HG02763 (cell line): ENCODE results near the gene PCSK5.
"Not testable (repeated sequence)": the region's sequence is repeated elsewhere in the genome, so short reads cannot be mapped to it uniquely, and the experiment has no call there.

Source experiments
- ATAC-seq: cut with Tn5 transposase; IDR thresholded peaks from one replicate; pipeline ENCODE4 v1.9.1; 2021; ENCODE audit warnings: mild to moderate bottlenecking, moderate library complexity; ENCODE audit not compliant: unreplicated experiment

PCSK5 gene

DNA sequence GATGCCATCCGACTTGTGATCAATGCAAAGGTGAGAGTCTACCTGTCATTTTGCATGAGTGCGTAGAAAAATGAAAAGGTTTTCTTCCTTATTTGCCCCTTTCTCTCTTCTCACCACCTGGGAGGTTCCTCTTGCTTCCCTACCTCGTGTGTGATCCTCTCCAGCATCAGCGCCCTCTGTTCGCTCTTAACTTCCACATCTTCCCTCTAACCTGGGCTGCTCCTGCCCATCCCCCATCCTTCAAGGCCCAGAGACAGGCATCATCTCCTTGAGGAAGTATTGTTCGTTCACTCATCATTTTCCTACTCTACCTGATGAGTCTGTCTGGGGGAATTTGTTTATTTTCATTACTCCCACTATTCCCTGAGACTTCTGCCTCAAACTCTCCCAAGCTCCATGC, 447.9 kb downstream of the PCSK5 start:
- no peak for ATAC-seq

- no peak for ATAC-seq
These were observed 451.1 kb downstream of the PCSK5 start for GRCh38 chr9:76341616-76342015.

DNA sequence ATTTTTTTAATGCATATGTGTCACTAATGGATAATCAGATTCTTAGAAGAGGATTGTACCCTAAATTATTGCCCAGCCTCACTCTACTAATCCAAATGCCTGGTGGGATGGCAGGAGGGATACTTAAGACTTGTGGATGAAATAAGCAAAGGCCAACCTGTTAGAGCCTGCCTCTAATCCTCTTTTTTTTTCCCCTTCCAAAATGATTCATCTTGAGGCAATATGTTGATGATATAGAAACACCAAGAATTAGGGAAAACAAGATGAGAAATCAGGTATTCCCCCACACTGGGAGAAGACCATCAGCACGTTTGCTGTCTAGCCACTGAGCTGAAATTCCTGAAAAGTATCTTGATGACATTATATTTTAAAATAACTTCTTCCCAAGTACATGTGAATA, 451.7 kb downstream of the PCSK5 start:
- no peak for ATAC-seq

DNA sequence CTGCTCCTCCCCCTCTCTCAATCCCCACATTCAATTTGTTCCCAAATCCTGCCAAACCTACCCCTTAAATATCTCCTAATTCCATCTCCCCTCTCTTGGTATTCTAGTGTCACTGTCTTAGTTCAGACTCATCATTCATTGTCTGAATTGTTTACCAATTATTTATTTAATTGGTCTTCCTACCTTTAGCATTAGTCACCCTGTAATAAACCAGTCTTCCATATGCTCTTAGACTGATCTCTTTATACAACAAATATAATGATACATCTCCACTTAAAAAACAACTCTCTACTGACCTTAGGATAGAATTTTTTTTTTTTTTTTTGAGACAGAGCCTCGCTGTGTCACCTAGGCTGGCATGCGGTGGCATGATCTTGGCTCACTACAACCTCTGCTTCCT, 452.4 kb downstream of the PCSK5 start:
- ATAC-seq: no peak

DNA sequence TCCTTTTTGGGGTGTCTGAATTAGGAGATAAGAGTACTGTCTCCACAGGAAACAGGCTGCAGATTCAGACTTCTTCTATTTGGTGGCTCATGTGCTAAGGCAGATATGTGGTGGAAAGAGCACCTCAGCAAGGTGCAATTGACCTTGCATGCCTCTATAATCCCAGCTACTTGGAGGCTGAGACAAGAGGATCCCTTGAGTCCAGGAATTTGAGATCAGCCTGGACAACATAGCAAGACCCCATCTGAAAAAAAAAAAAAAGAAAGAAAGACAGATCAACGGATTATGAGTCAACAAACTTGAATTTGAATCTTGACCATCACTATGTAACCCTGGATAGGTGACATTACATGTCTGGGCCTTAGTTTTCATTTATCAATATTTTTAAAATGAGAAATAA, 459.4 kb downstream of the PCSK5 start:
- ATAC-seq: no peak

- ATAC-seq: no peak
These were observed 460.5 kb downstream of the PCSK5 start for GRCh38 chr9:76351006-76351405.

- ATAC-seq: no peak
These were observed 461.6 kb downstream of the PCSK5 start for GRCh38 chr9:76352026-76352620.

GRCh38 chr9:76353280-76353679, 462.8 kb downstream of the PCSK5 start:
- ATAC-seq: no peak

GRCh38 chr9:76354221-76354620, 463.7 kb downstream of the PCSK5 start:
- no peak for ATAC-seq

GRCh38 chr9:76355886-76356285, 465.4 kb downstream of the PCSK5 start:
- no peak for ATAC-seq

DNA sequence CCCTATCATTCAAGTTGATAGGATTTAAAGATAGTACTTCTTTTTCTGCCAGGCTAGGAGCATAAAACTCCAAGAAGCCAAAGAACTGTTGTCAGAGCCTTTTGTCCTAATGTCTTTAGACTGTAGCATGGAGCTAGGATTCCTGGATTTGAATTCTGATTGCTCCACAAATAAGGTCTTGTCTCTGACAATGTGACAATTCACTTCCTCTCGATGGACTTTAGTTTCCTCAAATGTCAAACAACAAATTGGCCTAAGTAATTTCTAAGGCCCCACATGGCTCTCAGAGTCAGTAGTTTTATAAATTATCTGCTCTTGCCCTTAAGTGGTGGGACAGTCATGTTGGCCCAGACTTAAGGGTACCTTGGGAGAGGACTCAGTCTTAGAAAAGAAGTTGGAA, 467.1 kb downstream of the PCSK5 start:
- ATAC-seq: no peak

DNA sequence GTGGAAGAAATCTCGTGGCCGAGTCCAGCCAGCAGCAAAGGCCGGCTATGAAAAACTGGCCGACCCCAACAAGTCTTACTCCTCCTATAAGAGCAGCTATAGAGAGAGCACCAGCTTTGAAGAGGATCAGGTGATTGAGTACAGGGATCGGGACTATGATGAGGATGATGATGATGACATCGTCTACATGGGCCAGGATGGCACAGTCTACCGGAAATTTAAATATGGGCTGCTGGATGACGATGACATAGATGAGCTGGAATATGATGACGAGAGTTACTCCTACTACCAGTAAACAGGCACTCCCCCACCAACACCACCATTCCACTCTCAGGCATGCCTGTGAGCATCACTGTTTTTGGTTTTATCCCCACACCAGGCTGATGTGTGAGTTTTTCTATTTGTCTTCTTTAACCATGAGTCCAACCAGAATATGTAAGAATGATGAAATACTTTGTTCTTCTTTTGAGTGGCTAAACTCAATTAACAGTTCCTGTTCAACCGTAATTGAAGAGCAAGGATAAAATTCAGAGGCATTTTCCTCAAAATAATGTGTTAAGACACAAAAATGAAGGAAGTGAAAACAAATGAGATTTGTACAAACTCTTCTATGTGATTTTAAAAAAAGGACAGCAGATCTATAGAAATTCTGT, 468.3 kb downstream of the PCSK5 start:
- ATAC-seq: no peak

DNA sequence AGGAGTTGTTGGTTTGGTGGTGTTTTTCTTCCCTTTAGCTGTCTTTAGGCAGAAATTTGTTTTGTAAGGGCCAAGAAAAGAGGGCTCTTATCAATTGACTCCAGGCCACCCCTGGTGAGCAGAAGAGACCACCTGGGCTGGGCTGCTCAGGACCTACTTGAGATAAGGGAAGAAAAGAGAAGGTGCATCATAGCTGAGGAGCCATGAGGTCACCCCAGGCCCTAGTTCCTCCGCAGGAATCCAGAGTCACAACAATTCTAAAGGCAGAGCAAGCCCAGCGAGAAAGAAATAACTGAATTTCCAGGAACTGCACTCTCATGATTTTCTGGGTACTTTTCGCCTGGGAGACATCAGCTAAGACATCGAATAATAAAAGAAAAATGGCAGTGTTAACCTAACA, 468.9 kb downstream of the PCSK5 start:
- ATAC-seq: no peak

GRCh38 chr9:76359766-76360165, 469.3 kb downstream of the PCSK5 start:
- no peak for ATAC-seq

DNA sequence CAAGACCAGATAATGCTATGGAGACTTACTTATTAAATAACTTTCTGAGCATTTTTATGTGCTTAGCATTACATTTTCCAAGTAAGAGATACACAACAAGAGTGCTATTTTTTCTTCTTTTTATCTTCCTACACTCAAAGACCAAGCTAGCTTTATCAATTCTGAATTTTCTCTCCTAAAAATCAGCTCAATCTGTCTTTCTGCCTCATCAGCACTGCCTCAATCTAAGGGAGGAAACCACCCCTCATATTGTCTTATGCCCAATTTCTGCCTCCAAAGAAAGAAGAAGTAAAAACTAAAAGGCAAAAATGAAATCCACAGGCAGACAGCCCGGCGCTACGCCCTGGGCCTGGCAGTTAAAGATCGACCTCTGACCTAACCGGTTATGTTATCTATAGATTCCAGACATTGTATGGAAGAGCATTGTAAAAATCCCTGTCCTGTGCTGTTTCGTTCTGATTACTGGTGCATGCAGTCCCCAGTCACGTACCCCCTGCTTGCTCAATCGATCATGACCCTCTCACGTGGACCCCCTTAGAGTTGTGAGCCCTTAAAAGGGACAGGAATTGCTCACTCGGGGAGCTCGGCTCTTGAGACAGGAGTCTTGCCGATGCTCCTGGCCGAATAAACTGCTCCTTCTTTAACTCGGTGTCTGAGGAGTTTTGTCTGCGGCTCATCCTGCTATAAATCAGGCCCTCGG, 472.0 kb downstream of the PCSK5 start:
- not testable (repeated sequence) for ATAC-seq

GRCh38 chr9:76363032-76363395, 472.5 kb downstream of the PCSK5 start:
- ATAC-seq: no peak

- ATAC-seq: no peak
These were observed 474.6 kb downstream of the PCSK5 start for GRCh38 chr9:76365028-76365427.

DNA sequence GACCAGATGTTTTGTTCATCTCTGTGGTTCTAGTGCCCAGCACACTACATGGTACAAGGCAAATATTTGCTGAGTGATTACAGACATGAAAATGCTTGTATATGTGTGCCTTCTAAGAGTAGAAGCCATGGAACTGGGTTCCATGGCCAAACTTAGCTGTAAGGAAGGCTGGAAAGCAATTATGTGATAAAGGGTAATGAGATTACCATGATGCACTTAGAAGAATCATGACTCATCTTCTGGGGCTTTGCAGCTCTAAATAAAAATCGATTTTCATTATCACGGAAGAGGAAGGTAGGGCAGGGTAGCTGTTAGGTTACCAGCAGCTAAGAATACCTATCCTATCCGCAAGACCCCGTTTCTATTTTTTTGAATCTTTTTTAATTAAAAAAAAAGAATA, 475.8 kb downstream of the PCSK5 start:
- ATAC-seq: no peak

- no peak for ATAC-seq
These were observed 479.1 kb downstream of the PCSK5 start for GRCh38 chr9:76369583-76369982.

DNA sequence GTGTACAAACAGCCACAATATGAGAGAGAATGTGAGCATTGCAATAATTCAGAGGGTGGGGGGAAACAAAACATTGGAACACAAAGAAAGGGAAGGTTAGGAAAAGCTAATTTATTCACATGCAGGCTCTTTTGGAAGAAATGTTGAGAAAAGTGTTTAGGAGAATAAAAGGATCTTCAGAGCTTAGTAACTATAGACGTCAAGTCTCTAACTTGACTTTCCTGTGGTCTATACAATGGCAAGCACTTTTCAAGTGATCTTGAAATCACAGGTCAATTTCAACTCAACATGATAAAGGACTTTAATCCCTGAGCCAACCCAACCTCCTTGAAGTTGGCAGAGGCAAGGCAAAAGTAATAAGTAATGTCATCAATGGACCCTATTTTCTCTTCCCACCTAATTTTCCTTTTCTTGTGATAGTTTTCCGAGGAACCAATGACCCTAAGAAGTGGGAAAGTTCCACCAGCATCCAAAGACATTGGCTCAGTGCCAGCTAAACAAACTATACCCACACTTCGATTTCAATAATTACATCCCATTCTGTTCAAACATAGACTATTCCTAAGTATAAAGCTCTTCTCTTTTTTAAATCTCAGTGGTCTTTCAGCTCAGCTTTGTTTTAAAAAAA, 480.0 kb downstream of the PCSK5 start:
- ATAC-seq: no peak

- no peak for ATAC-seq
These were observed 481.4 kb downstream of the PCSK5 start for GRCh38 chr9:76371901-76372300.

- no peak for ATAC-seq
These were observed 481.9 kb downstream of the PCSK5 start for GRCh38 chr9:76372336-76372735.
